Lung (tissue), 12 donors: ENCODE data around the gene TNS3. TPM values are rescaled to one million over a fixed set of nuclear protein-coding genes. Genes with fewer than 3 reads are reported as not detected.

ENCODE experiments used
- ATAC-seq: fragments of 200-7000 bp; cut with Tn5 transposase; one replicate; pipeline ENCODE4 v1.9.1; 2020; ENCODE audit warnings: moderate number of reproducible peaks; ENCODE audit not compliant: insufficient read depth, low FRiP score
- DNase-seq, 3 donors: peaks; one replicate each; pipeline ENCODE4 v3.0.0-alpha.2; 2013 to 2017
- H3K27ac ChIP-seq, 2 donors: one replicate each; pipeline ENCODE4 v1.5.1; 2013; ENCODE audit warnings: mild to moderate bottlenecking in 2 of 2, moderate library complexity in 2 of 2, control low read depth in 1 of 2, inconsistent platforms in 1 of 2, low read depth in 1 of 2, low read length in 1 of 2
- H3K27me3 ChIP-seq, 3 donors: one replicate each; pipeline ENCODE4 v1.5.1; 2013; ENCODE audit warnings: low read length in 2 of 3; ENCODE audit not compliant: control insufficient read depth in 3 of 3, insufficient read depth in 3 of 3
- H3K36me3 ChIP-seq, 4 donors: one replicate each; pipeline ENCODE4 v1.5.1; 2013; ENCODE audit warnings: low read length in 4 of 4, mild to moderate bottlenecking in 1 of 4, moderate library complexity in 1 of 4; ENCODE audit not compliant: control insufficient read depth in 4 of 4, insufficient read depth in 4 of 4
- H3K4me1 ChIP-seq, 5 donors: one replicate each; pipeline ENCODE4 v1.5.1; 2013; ENCODE audit warnings: low read length in 5 of 5, mild to moderate bottlenecking in 2 of 5, moderate library complexity in 1 of 5; ENCODE audit not compliant: control insufficient read depth in 5 of 5, insufficient read depth in 5 of 5
- H3K4me3 ChIP-seq: one replicate; pipeline ENCODE4 v1.5.1; 2013; ENCODE audit warnings: mild to moderate bottlenecking, control low read depth, moderate library complexity
- H3K9ac ChIP-seq, 2 donors: one replicate each; pipeline ENCODE4 v1.5.1; 2013; ENCODE audit warnings: low read length in 2 of 2, control low read depth in 1 of 2; ENCODE audit not compliant: insufficient read depth in 1 of 2
- H3K9me3 ChIP-seq, 4 donors: one replicate each; pipeline ENCODE4 v1.5.1; 2013; ENCODE audit warnings: low read length in 3 of 4, mild to moderate bottlenecking in 1 of 4, moderate library complexity in 1 of 4; ENCODE audit not compliant: control insufficient read depth in 4 of 4, insufficient read depth in 3 of 4
- CTCF ChIP-seq: IDR thresholded peaks from 2 replicates; pipeline ENCODE4 v1.5.1; 2012; ENCODE audit warnings: mild to moderate bottlenecking; ENCODE audit errors: control extremely low read depth, extremely low read depth
- WGBS, 2 donors: extraction: QIAGEN DNeasy Blood & Tissue Kit; methylation state at CpG; one replicate each; pipeline ENCODE4 v1.1.7; 2013; 5-methylcytosine and 5-hydroxymethylcytosine counted together
- polyA plus RNA-seq, 2 donors: library from polyadenylated mRNA; stranded (reverse); fragments of 200-250 nt; gene quantifications; one replicate each; pipeline ENCODE4 v1.2.1, GENCODE V29; 2013
- total RNA-seq, 2 donors: library from RNA; depleted of rRNA in 1 of 2; stranded (reverse); fragments of >200 nt in 1 of 2; gene quantifications; one replicate each; pipeline ENCODE4 v1.2.1, GENCODE V29; 2014 to 2021
- donor health status: control.
- donor health status: control.
- donor health status: Bipolar disorder and iron deficiency.
- donor health status: healthy.
- donor health status: DM: yes; HTN: yes; CAD: no.

Gene TNS3
- total and polyA plus RNA-seq, 4 donors = 23.8 to 140 (median 85.7) TPM

- H3K9ac ChIP-seq = no peak overlapping the region
- H3K27me3 ChIP-seq = no peaks in the 10 kb centered on the region
- H3K4me3 ChIP-seq = no peak overlapping the region
- ATAC-seq = peak; percentile 64
- peaks cover 0 to 10% (median 4%) of the 10 kb centered on the region in 4 donors for H3K36me3 ChIP-seq
- peak overlapping the region in 1 of 2 donors; percentile 72 for H3K27ac ChIP-seq
- WGBS, 2 donors = 37 to 47% methylated on average over 12 of the region's 12 CpGs
- peaks cover 0 to 45% (median 21%) of the 10 kb centered on the region in 5 donors for H3K4me1 ChIP-seq
- no peak for TF ChIP-seq CTCF
- peak; percentile 90 to 99 (median 97) for DNase-seq
- no peaks in the 10 kb centered on the region for H3K9me3 ChIP-seq
Observed at GRCh38 chr7:47513741-47514241, 68.1 kb downstream of the TNS3 start.

GRCh38 chr7:47512481-47513176 is 69.3 kb downstream of the TNS3 start:
- H3K9me3 ChIP-seq = no peaks in the 10 kb centered on the region
- H3K4me1 ChIP-seq = peaks cover 0 to 51% (median 23%) of the 10 kb centered on the region in 5 donors
- H3K27ac ChIP-seq = no peak overlapping the region
- no peak for DNase-seq
- no peak overlapping the region for H3K9ac ChIP-seq
- no peak overlapping the region for H3K4me3 ChIP-seq
- H3K27me3 ChIP-seq = no peaks in the 10 kb centered on the region
- no peak for ATAC-seq
- 78 to 80% methylated on average over 5 of the region's 5 CpGs for WGBS, 2 donors
- H3K36me3 ChIP-seq = peaks cover 0 to 14% (median 5%) of the 10 kb centered on the region in 4 donors
- no peak for TF ChIP-seq CTCF

- DNase-seq (no peak), ATAC-seq (no peak)
- H3K9ac ChIP-seq = no peak overlapping the region
- TF ChIP-seq CTCF = no peak
- no peaks in the 10 kb centered on the region for H3K9me3 ChIP-seq
- no peaks in the 10 kb centered on the region for H3K27me3 ChIP-seq
- H3K4me3 ChIP-seq = no peak overlapping the region
- 86 to 92% methylated on average over 16 of the region's 16 CpGs for WGBS, 2 donors
- peaks cover 0 to 14% (median 3%) of the 10 kb centered on the region in 4 donors for H3K36me3 ChIP-seq
- peaks cover 0 to 52% (median 27%) of the 10 kb centered on the region in 5 donors for H3K4me1 ChIP-seq
- H3K27ac ChIP-seq = peak overlapping the region in 1 of 2 donors; percentile 43
Observed at GRCh38 chr7:47511699-47512370, 70.1 kb downstream of the TNS3 start.
